IMR-90 (cell line): ENCODE results near the gene RHBDF1.

Experiments used
- BHLHE40 ChIP-seq: fragments of 150-350 bp; IDR thresholded peaks from 2 replicates; pipeline ENCODE4 v1.6.1; 2016; ENCODE audit warnings: mild to moderate bottlenecking, low read depth, low read length
- MAZ ChIP-seq: IDR thresholded peaks from 2 replicates; pipeline ENCODE4 v1.6.1; 2012; ENCODE audit warnings: low read depth, mild to moderate bottlenecking, low read length, improper control_type of control experiment, moderate library complexity, borderline replicate concordance
- MXI1 ChIP-seq: IDR thresholded peaks from 2 replicates; pipeline ENCODE4 v1.6.1; 2012; ENCODE audit warnings: low read depth, mild to moderate bottlenecking, low read length, moderate library complexity, borderline replicate concordance
- NFE2L2 ChIP-seq: fragments of 150-350 bp; IDR thresholded peaks from 2 replicates; pipeline ENCODE4 v1.6.1; 2016; ENCODE audit warnings: low read depth, mild to moderate bottlenecking, low read length
- POLR2A ChIP-seq: IDR thresholded peaks from 2 replicates; pipeline ENCODE4 v1.6.1; 2012; ENCODE audit warnings: mild to moderate bottlenecking, low read depth, low read length
- RAD21 ChIP-seq: IDR thresholded peaks from 2 replicates; pipeline ENCODE4 v1.6.1; 2012; ENCODE audit warnings: low read length, improper control_type of control experiment
- RCOR1 ChIP-seq: IDR thresholded peaks from 2 replicates; pipeline ENCODE4 v1.6.1; 2012; ENCODE audit warnings: mild to moderate bottlenecking, low read length, improper control_type of control experiment; ENCODE audit not compliant: insufficient replicate concordance
- SMC3 ChIP-seq: fragments of 150-350 bp; IDR thresholded peaks from 2 replicates; pipeline ENCODE4 v1.6.1; 2016; ENCODE audit warnings: low read depth, mild to moderate bottlenecking, antibody characterized with exemption, low read length, moderate library complexity
- TF ChIP-seq, protein P1 (sequence below): conservative IDR thresholded peaks from 2 replicates; pipeline ENCODE4 v1.5.1; 2012; ENCODE audit warnings: mild to moderate bottlenecking, low read depth, low read length, improper control_type of control experiment
- TF ChIP-seq, protein P2 (sequence below): fragments of 150-350 bp; IDR thresholded peaks from 2 replicates; pipeline ENCODE4 v1.6.1; 2017; ENCODE audit warnings: mild to moderate bottlenecking, antibody characterized with exemption, low read length, low read depth

DNA sequence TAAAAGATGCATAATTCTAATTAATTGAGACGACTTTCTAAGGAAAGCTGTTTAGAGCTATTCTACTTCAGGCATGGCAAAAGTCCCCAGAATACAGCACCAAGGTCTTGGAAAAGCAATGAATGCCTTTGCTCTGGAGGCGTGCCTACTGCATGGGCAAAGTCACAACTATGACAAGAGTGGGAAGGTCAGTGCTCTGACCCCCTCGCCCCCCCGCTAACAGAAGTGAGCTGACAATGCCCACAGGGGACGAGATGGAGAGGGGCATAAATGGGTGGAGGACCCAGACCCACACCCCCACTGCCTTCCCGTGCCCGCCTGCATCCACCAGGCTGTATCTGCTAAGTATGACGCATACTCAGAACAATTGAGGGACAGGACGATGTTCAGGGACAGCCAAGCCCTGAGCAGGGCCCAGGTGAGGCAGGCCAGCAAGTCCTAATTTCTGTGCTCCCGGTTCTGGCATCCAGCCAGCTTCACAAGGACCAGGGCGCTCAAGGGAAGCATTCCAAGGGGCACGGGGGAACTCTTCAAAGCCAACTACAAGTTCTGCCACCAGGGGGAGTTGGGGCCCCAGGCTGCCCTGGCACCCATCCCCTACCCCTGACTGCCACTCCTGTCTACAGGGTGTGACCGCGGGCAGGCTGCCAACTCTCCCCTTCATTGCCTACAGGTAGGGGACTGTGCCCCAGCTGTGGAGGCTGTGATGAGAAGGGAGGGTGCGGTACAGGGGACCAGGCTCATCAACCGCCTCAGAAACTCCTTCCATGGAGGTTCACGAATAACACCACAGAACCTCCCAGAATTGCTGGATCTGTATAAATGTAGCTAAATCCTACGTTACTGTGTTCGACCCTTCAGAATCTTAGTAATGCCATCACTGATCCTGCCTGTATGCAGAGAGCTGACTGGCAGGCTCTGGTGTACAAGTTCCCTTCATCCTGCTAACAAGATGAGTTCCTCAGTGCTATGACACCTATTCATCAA lies 45.2 kb upstream of the RHBDF1 start:
- TF ChIP-seq, protein P1, sequence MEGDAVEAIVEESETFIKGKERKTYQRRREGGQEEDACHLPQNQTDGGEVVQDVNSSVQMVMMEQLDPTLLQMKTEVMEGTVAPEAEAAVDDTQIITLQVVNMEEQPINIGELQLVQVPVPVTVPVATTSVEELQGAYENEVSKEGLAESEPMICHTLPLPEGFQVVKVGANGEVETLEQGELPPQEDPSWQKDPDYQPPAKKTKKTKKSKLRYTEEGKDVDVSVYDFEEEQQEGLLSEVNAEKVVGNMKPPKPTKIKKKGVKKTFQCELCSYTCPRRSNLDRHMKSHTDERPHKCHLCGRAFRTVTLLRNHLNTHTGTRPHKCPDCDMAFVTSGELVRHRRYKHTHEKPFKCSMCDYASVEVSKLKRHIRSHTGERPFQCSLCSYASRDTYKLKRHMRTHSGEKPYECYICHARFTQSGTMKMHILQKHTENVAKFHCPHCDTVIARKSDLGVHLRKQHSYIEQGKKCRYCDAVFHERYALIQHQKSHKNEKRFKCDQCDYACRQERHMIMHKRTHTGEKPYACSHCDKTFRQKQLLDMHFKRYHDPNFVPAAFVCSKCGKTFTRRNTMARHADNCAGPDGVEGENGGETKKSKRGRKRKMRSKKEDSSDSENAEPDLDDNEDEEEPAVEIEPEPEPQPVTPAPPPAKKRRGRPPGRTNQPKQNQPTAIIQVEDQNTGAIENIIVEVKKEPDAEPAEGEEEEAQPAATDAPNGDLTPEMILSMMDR = peak; percentile 55
- TF ChIP-seq, protein P2, sequence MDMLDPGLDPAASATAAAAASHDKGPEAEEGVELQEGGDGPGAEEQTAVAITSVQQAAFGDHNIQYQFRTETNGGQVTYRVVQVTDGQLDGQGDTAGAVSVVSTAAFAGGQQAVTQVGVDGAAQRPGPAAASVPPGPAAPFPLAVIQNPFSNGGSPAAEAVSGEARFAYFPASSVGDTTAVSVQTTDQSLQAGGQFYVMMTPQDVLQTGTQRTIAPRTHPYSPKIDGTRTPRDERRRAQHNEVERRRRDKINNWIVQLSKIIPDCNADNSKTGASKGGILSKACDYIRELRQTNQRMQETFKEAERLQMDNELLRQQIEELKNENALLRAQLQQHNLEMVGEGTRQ = no peak
- TF ChIP-seq MAZ (no peak), BHLHE40 (no peak), SMC3 (peak; percentile 59), POLR2A (no peak), RCOR1 (no peak), NFE2L2 (no peak), RAD21 (peak; percentile 47), MXI1 (no peak)
